K562 (cell line): ENCODE measurements around the gene FAM174C. TPM values are rescaled to one million over a fixed set of nuclear protein-coding genes. Genes with fewer than 3 reads are reported as not detected.

Source experiments
- EGR1 ChIP-seq: fragments of 450-650 bp; conservative IDR thresholded peaks from 2 replicates; pipeline ENCODE4 v1.6.1; 2017; ENCODE audit warnings: mild to moderate bottlenecking
- FOSL1 ChIP-seq: fragments of 200-800 bp; sonication (Bioruptor generic); conservative IDR thresholded peaks from 2 replicates; pipeline ENCODE4 v1.6.1; 2016; ENCODE audit warnings: missing genetic modification characterization, missing compliant biosample characterization
- GABPB1 ChIP-seq: sonication (generic); formaldehyde crosslinking; IDR thresholded peaks from 2 replicates; pipeline ENCODE4 v1.8.0; 2022; ENCODE audit warnings: mild to moderate bottlenecking, missing genetic modification reagents
- HNRNPLL ChIP-seq: fragments of 200-400 bp; formaldehyde crosslinking; IDR thresholded peaks from 2 replicates; pipeline ENCODE4 v1.6.1; 2017; ENCODE audit warnings: low read length, low read depth, mild to moderate bottlenecking; ENCODE audit not compliant: poor library complexity, severe bottlenecking
- RBFOX2 ChIP-seq: fragments of 200-400 bp; formaldehyde crosslinking; IDR thresholded peaks from 2 replicates; pipeline ENCODE4 v1.6.1; 2017; ENCODE audit warnings: low read depth, mild to moderate bottlenecking, low read length, moderate library complexity
- TEAD4 ChIP-seq, 2 experiments: sonication (generic) in 1 of 2; formaldehyde crosslinking in 1 of 2; IDR thresholded peaks; 2 replicates each; pipeline versions ENCODE4 v1.6.1 to v1.8.0; 2012 to 2022; ENCODE audit warnings: borderline replicate concordance in 1 of 2, inconsistent platforms in 1 of 2, low read length in 1 of 2, mild to moderate bottlenecking in 1 of 2, missing genetic modification reagents in 1 of 2
- ZNF57 ChIP-seq: fragments of 450-650 bp; formaldehyde crosslinking; IDR thresholded peaks from 2 replicates; pipeline ENCODE4 v1.4.0; 2020; ENCODE audit warnings: mild to moderate bottlenecking, moderate library complexity
- ZNF592 ChIP-seq: fragments of 450-650 bp; IDR thresholded peaks from 2 replicates; pipeline ENCODE4 v1.6.1; 2017; ENCODE audit warnings: antibody characterized with exemption, mild to moderate bottlenecking
- polyA plus RNA-seq, 8 experiments: library from polyadenylated mRNA; depleted of rRNA in 4 of 8; stranded (reverse) in 5 of 8; unstranded in 3 of 8; fragments of >200 nt; fragmentation: Nextera tagmentation in 2 of 8; fragmentation: Illumina TruSeq in 1 of 8; extraction: Ambion mirVana in 2 of 8; extraction: Trizol in 1 of 8; gene quantifications; 2 replicates each; pipeline versions ENCODE4 v1.2.1 to v1.2.3, GENCODE V29; 2011 to 2014; ENCODE audit warnings: inconsistent platforms in 1 of 8, missing spikeins in 1 of 8
- total RNA-seq, 7 experiments: library from RNA; depleted of rRNA in 6 of 7; stranded (reverse); fragments of >200 nt in 6 of 7; fragmentation: Illumina TruSeq in 2 of 7; extraction: Trizol in 2 of 7; gene quantifications; 2 replicates each; pipeline versions ENCODE4 v1.2.1 to v1.2.3, GENCODE V29; 2011 to 2021; ENCODE audit warnings: low replicate concordance in 1 of 7

The FAM174C gene
- total and polyA plus RNA-seq, 9 of the 15 experiments (the other 6 are each of a cell fraction or from before 2014, with no cell fraction given), result 0.66 to 89.6 (median 20.3) TPM

GRCh38 chr19:1253514-1254080 is 21.7 kb upstream of the FAM174C start (continued):
- peak; percentile 68 for TF ChIP-seq RBFOX2
- no peak for TF ChIP-seq ZNF57 (CRISPR knock-in tag)
- peak; percentile 42; the same call in 1 of the 2 replicates for TF ChIP-seq EGR1
- TF ChIP-seq FOSL1 (tag), result peak; percentile 80
- peak; percentile 30; the same call in 1 of the 2 replicates for TF ChIP-seq TEAD4 (IDR thresholded peaks at IDR 0.05; ENCODE audit: low read length)
- no peak for TF ChIP-seq TEAD4 (CRISPR knock-in tag; IDR thresholded peaks at IDR 0.05; ENCODE audit: borderline replicate concordance)
- peak; percentile 43; the same call in 1 of the 2 replicates for TF ChIP-seq GABPB1 (CRISPR knock-in tag)
- peak; percentile 28 for TF ChIP-seq HNRNPLL
- TF ChIP-seq ZNF592, result peak; percentile 9; the same call in 1 of the 2 replicates
